ENCODE measurements around the gene ALDH7A1.

GRCh38 chr5:126527892-126528291 is 67.1 kb downstream of the ALDH7A1 start:
- TF ChIP-seq POLR2A (IDR thresholded peaks at IDR 0.05; ENCODE audit: extremely low read depth, insufficient read length) (no peak), CTCF (IDR thresholded peaks at IDR 0.05; ENCODE audit: low read depth, low read length) (no peak), MAX (IDR thresholded peaks at IDR 0.05; ENCODE audit: low read depth, low read length) (no peak)

All from NB4 (cell line).